HepG2 (cell line): Measurements from ENCODE around the gene CACNG8. TPM values are rescaled to one million over a fixed set of nuclear protein-coding genes. Genes with fewer than 3 reads are reported as not detected.

Experiments
- ATAC-seq: fragments of 200-7000 bp; cut with Tn5 transposase; 3 replicates; pipeline ENCODE4 v1.9.1; 2020; ENCODE audit warnings: mild to moderate bottlenecking, moderate library complexity
- BruUV-seq: library from RNA; stranded (reverse); fragments of 400-500 nt; replicated peaks from 2 replicates; lab custom pipeline; 2021; lab: Mats Ljungman, UMichigan
- CTCF ChIA-PET: fragments of 300-600 bp; formaldehyde crosslinking; extraction: SDS; loops from one replicate; lab custom pipeline; 2021; ENCODE audit warnings: low total read pairs, inconsistent platforms, low intra/inter-chr PET ratio; lab: Yijun Ruan, JAX
- POLR2A ChIA-PET: fragments of 350-600 bp; sonication (Branson Sonifier 250); formaldehyde crosslinking; loops from one replicate; lab custom pipeline; 2020; ENCODE audit warnings: antibody characterized with exemption, inconsistent platforms; lab: Yijun Ruan, JAX
- DNase-seq: peaks from one replicate; pipeline ENCODE4 v3.0.0-alpha.2; 2015; ENCODE audit warnings: low spot score
- FAIRE-seq: peaks from 3 replicates; lab custom pipeline; 2011; peaks lifted over from hg19 to GRCh38; lab: Jason Lieb, UNC
- H2AFZ ChIP-seq: one replicate; pipeline ENCODE4 v1.6.1; 2011; ENCODE audit warnings: low read length, inconsistent platforms
- H3K27ac ChIP-seq: fragments of 300-600 bp; 3 replicates; pipeline ENCODE4 v1.8.0; 2011; ENCODE audit warnings: mixed run types, mild to moderate bottlenecking, mixed read lengths, low read length, inconsistent platforms; ENCODE audit not compliant: insufficient read depth; ENCODE audit errors: extremely low read length
- H3K27me3 ChIP-seq, 2 experiments: fragments of 200-600 bp in 1 of 2; 2 replicates in 1 of 2; 3 replicates in 1 of 2; pipeline versions ENCODE4 v1.6.0 to v1.8.0; 2011; ENCODE audit warnings: low read length in 2 of 2, mild to moderate bottlenecking in 2 of 2, moderate library complexity in 2 of 2, inconsistent platforms in 1 of 2; ENCODE audit not compliant: insufficient read depth in 2 of 2, control insufficient read depth in 1 of 2
- H3K36me3 ChIP-seq, 2 experiments: fragments of 200-600 bp in 1 of 2; replicated peaks in 1 of 2; 2 replicates in 1 of 2; 3 replicates in 1 of 2; pipeline versions ENCODE4 v1.5.1 to v1.8.0; 2011; ENCODE audit warnings: low read length in 2 of 2, inconsistent platforms in 1 of 2; ENCODE audit not compliant: insufficient read depth in 2 of 2, control insufficient read depth in 1 of 2
- H3K4me1 ChIP-seq: 2 replicates; pipeline ENCODE4 v1.5.1; 2012; ENCODE audit warnings: low read length, inconsistent platforms; ENCODE audit not compliant: insufficient read depth
- H3K4me2 ChIP-seq: 2 replicates; pipeline ENCODE4 v1.6.0; 2011; ENCODE audit warnings: low read depth, low read length, inconsistent platforms
- H3K4me3 ChIP-seq, 3 experiments: fragments of 200-600 bp in 1 of 3; sonication (generic), shearing (Covaris generic) in 1 of 3; replicated peaks in 1 of 3; 2 replicates each; pipeline ENCODE4 v1.5.1; 2011 to 2016; ENCODE audit warnings: low read length in 3 of 3, inconsistent platforms in 2 of 3, low read depth in 2 of 3, mild to moderate bottlenecking in 2 of 3, control low read depth in 1 of 3, mixed read lengths in 1 of 3; ENCODE audit not compliant: insufficient read depth in 1 of 3
- H3K79me2 ChIP-seq: one replicate; pipeline ENCODE4 v1.6.1; 2011; ENCODE audit warnings: low read length, inconsistent platforms; ENCODE audit not compliant: insufficient read depth
- H3K9ac ChIP-seq: 2 replicates; pipeline ENCODE4 v1.6.0; 2011; ENCODE audit warnings: mild to moderate bottlenecking, low read depth, low read length, inconsistent platforms; ENCODE audit not compliant: insufficient read depth
- H3K9me3 ChIP-seq: 2 replicates; pipeline ENCODE4 v1.5.1; 2012; ENCODE audit warnings: mild to moderate bottlenecking, low read length
- H4K20me1 ChIP-seq: 2 replicates; pipeline ENCODE4 v1.6.0; 2011; ENCODE audit warnings: inconsistent platforms, mild to moderate bottlenecking, low read length, moderate library complexity; ENCODE audit not compliant: insufficient read depth
- ARID5B ChIP-seq: IDR thresholded peaks from 2 replicates; pipeline ENCODE4 v1.4.0; 2020; ENCODE audit warnings: mild to moderate bottlenecking, missing genetic modification reagents
- CBX2 ChIP-seq, 2 experiments: fragments of 200-600 bp in 1 of 2; sonication (generic); formaldehyde crosslinking in 1 of 2; IDR thresholded peaks; 2 replicates each; pipeline versions ENCODE4 v1.7.0 to v1.8.1; 2018 to 2022; ENCODE audit warnings: low read depth in 2 of 2, low read length in 1 of 2, mild to moderate bottlenecking in 1 of 2, missing genetic modification reagents in 1 of 2
- GATAD1 ChIP-seq: IDR thresholded peaks from 2 replicates; pipeline ENCODE4 v1.6.1; 2016; ENCODE audit warnings: missing genetic modification reagents, missing compliant biosample characterization
- HNF4G ChIP-seq, 2 experiments: sonication (generic) in 1 of 2; formaldehyde crosslinking in 1 of 2; IDR thresholded peaks; 2 replicates each; pipeline versions ENCODE4 v1.4.0 to v1.6.1; 2011 to 2020; ENCODE audit warnings: borderline replicate concordance in 2 of 2, low read depth in 2 of 2, mild to moderate bottlenecking in 2 of 2, low read length in 1 of 2, missing genetic modification reagents in 1 of 2, moderate library complexity in 1 of 2
- SMC3 ChIP-seq: IDR thresholded peaks from 2 replicates; pipeline ENCODE4 v1.6.1; 2011; ENCODE audit warnings: low read length, improper control_type of control experiment
- YY1 ChIP-seq: IDR thresholded peaks from 2 replicates; pipeline ENCODE4 v1.6.1; 2011; ENCODE audit warnings: low read length, low read depth, moderate library complexity, mild to moderate bottlenecking; ENCODE audit not compliant: insufficient read depth, insufficient replicate concordance
- ZBTB21 ChIP-seq: sonication (generic); formaldehyde crosslinking; IDR thresholded peaks from 2 replicates; pipeline ENCODE4 v1.4.0; 2020; ENCODE audit warnings: missing genetic modification reagents
- ZBTB25 ChIP-seq: IDR thresholded peaks from 2 replicates; pipeline ENCODE4 v1.6.1; 2018; ENCODE audit warnings: missing genetic modification reagents
- ZNF230 ChIP-seq: sonication (generic); formaldehyde crosslinking; IDR thresholded peaks from 2 replicates; pipeline ENCODE4 v1.4.0; 2020; ENCODE audit warnings: mild to moderate bottlenecking, missing genetic modification reagents
- ZNF737 ChIP-seq: sonication (generic); formaldehyde crosslinking; IDR thresholded peaks from 2 replicates; pipeline ENCODE4 v1.5.0; 2020; ENCODE audit warnings: missing genetic modification reagents, mild to moderate bottlenecking, borderline replicate concordance
- WGBS: methylation state at CpG from one replicate; pipeline ENCODE4 v1.1.6; 2017; ENCODE audit warnings: low lambda C conversion rate; 5-methylcytosine and 5-hydroxymethylcytosine counted together
- in situ Hi-C: cut with HindIII; loops from 2 replicates; pipeline ENCODE4 v1.10.0; 2017; ENCODE audit warnings: low pct_unique_long_range_greater_than_20kb; ENCODE audit not compliant: extremely low pct_ligation_motif_present
- intact Hi-C: fragments of 100-400 bp; cut with micrococcal nuclease; formaldehyde crosslinking; loops from one replicate; pipeline ENCODE4 v1.10.0; 2022; ENCODE audit not compliant: unreplicated experiment
- polyA plus RNA-seq, 8 experiments: library from polyadenylated mRNA; depleted of rRNA in 3 of 8; stranded (reverse) in 7 of 8; unstranded in 1 of 8; fragments of >200 nt; fragmentation: Illumina TruSeq in 4 of 8; extraction: Trizol in 4 of 8; gene quantifications; 2 replicates each; pipeline versions ENCODE4 v1.2.1 to v1.2.3, GENCODE V29; 2011 to 2016; ENCODE audit warnings: low read depth in 4 of 8, missing spikeins in 1 of 8, mixed read lengths in 1 of 8; ENCODE audit not compliant: insufficient read depth in 1 of 8
- total RNA-seq, 5 experiments: library from RNA; depleted of rRNA; stranded (reverse); fragments of >200 nt; fragmentation: Illumina TruSeq; extraction: Trizol; gene quantifications; 2 replicates each; pipeline ENCODE4 v1.2.3, GENCODE V29; 2016; ENCODE audit warnings: low read depth in 1 of 5

The CACNG8 gene
- total and polyA plus RNA-seq, 2 of the 13 experiments (the other 11 are each of a cell fraction or from before 2014, with no cell fraction given) = not detected

GRCh38 chr19:54021363-54021762 is 58.6 kb downstream of the CACNG8 start:
- ATAC-seq = no peak
- Histone ChIP-seq H3K79me2 (no peaks in the 10 kb centered on the region), H3K27ac (no peak overlapping the region), H3K4me3 (no peak overlapping the region), H4K20me1 (no peaks in the 10 kb centered on the region), H3K9me3 (no peaks in the 10 kb centered on the region), H3K27me3 (peaks cover 2 to 6% of the 10 kb centered on the region in 2 experiments; a peak in 3 of 5 replicates), H3K9ac (no peak overlapping the region), H3K4me2 (no peak overlapping the region), H3K36me3 (no peaks in the 10 kb centered on the region), H3K4me1 (peaks cover 43% of the 10 kb centered on the region)
- CTCF ChIA-PET = interaction anchor here (1.2 kb wide), 1 partner anchor 179 kb away, joined by 3 read pairs; no protein-coding TSS in a partner anchor
- BruUV-seq = no TSS peak
- intact Hi-C loops = loop anchor here (5.0 kb wide), 2 partner anchors 114 to 229 kb away; partner anchors contain the start of gene CACNG7
- no peak for DNase-seq
- in situ Hi-C loops = loop anchor here (10.0 kb wide), 2 partner anchors 117 to 217 kb away; partner anchors contain the start of gene CACNG7
- POLR2A ChIA-PET = interaction anchor here (1.0 kb wide), 1 partner anchor 155 kb away, joined by 3 read pairs; no protein-coding TSS in a partner anchor
- no peak for FAIRE-seq
- 81% methylated on average over 5 of the region's 8 CpGs for WGBS
- TF ChIP-seq ZBTB21 (CRISPR knock-in tag) (no peak), ZNF737 (CRISPR knock-in tag) (no peak), ZBTB25 (CRISPR knock-in tag) (no peak), YY1 (no peak)
- TF ChIP-seq, all 625 proteins: peak for 0
- H2AFZ ChIP-seq = no peak overlapping the region

GRCh38 chr19:54021932-54022331 is 59.2 kb downstream of the CACNG8 start:
- ChIA-PET POLR2A (interaction anchor here (1.0 kb wide), 1 partner anchor 156 kb away, joined by 3 read pairs; no protein-coding TSS in a partner anchor), CTCF (interaction anchor here (1.2 kb wide), 1 partner anchor 180 kb away, joined by 3 read pairs; no protein-coding TSS in a partner anchor)
- in situ Hi-C loops = loop anchor here (10.0 kb wide), 2 partner anchors 117 to 217 kb away; partner anchors contain the start of gene CACNG7
- H3K4me2 ChIP-seq = peak overlapping the region; percentile 77
- H4K20me1 ChIP-seq = no peaks in the 10 kb centered on the region
- no peak overlapping the region for H3K27ac ChIP-seq
- H3K9ac ChIP-seq = no peak overlapping the region
- peaks cover 2 to 3% of the 10 kb centered on the region in 2 experiments; a peak in 1 of 5 replicates for H3K27me3 ChIP-seq
- H2AFZ ChIP-seq = no peak overlapping the region
- H3K9me3 ChIP-seq = no peaks in the 10 kb centered on the region
- 15% methylated on average over 9 of the region's 13 CpGs for WGBS
- DNase-seq = peak; percentile 52
- H3K4me3 ChIP-seq = peak overlapping the region in 2 of 3 experiments; percentile 21 to 43; a peak in 3 of 6 replicates
- no peaks in the 10 kb centered on the region for H3K79me2 ChIP-seq
- FAIRE-seq = peak; percentile 61
- H3K36me3 ChIP-seq = no peaks in the 10 kb centered on the region
- intact Hi-C loops = loop anchor here (5.0 kb wide), 2 partner anchors 115 to 230 kb away; partner anchors contain the start of gene CACNG7
- BruUV-seq = no TSS peak
- peak; percentile 60 for ATAC-seq
- H3K4me1 ChIP-seq = peaks cover 43% of the 10 kb centered on the region
- TF ChIP-seq GATAD1 (CRISPR knock-in tag) (no peak), CBX2 (IDR thresholded peaks at IDR 0.05; ENCODE audit: low read depth, low read length) (no peak), CBX2 (CRISPR knock-in tag; IDR thresholded peaks at IDR 0.05; ENCODE audit: low read depth) (no peak), ZNF230 (CRISPR knock-in tag) (no peak), SMC3 (no peak), ARID5B (0 out of 2 replicates have a peak, but pooled peaks have one; percentile 17), HNF4G (IDR thresholded peaks at IDR 0.05; ENCODE audit: borderline replicate concordance, low read depth, low read length) (0 out of 2 replicates have a peak, but pooled peaks have one; percentile 13), HNF4G (CRISPR knock-in tag; IDR thresholded peaks at IDR 0.05; ENCODE audit: borderline replicate concordance, low read depth) (no peak)
